MM.1S (cell line): ENCODE data around the gene LHCGR.

Source experiments
- CTCF ChIP-seq: fragments of 300-600 bp; sonication (generic); IDR thresholded peaks from 2 replicates; pipeline ENCODE4 v1.5.1; 2016; ENCODE audit warnings: antibody characterized with exemption, low read length, mixed read lengths
- EZH2 ChIP-seq: fragments of 300-600 bp; sonication (generic); optimal IDR thresholded peaks from 2 replicates; pipeline ENCODE3; 2017; ENCODE audit warnings: low read depth, mild to moderate bottlenecking, antibody characterized with exemption, low read length, mixed read lengths
- EZH2phosphoT487 ChIP-seq: fragments of 300-600 bp; sonication (generic); IDR thresholded peaks from 2 replicates; pipeline ENCODE4 v1.6.1; 2018; ENCODE audit warnings: antibody characterized with exemption, low read length

- no peak for TF ChIP-seq CTCF
- TF ChIP-seq EZH2, result no peak
- no peak for TF ChIP-seq EZH2phosphoT487
These were observed 70.4 kb downstream of the LHCGR start for GRCh38 chr2:48685126-48685525.
